ENCODE data around the gene PTPRB.

- TF ChIP-seq PAX5 (IDR thresholded peaks at IDR 0.05; ENCODE audit: insufficient read depth, low read length, severe bottlenecking), result no peak
- no peak for TF ChIP-seq POLR2A (IDR thresholded peaks at IDR 0.05; ENCODE audit: low read depth, low read length)
- no peak for TF ChIP-seq POLR2AphosphoS5 (IDR thresholded peaks at IDR 0.05; ENCODE audit: low read depth, low read length)
- no peak for TF ChIP-seq POU2F2 (IDR thresholded peaks at IDR 0.05; ENCODE audit: low read depth, low read length)
- TF ChIP-seq TAF1 (IDR thresholded peaks at IDR 0.05; ENCODE audit: low read depth, low read length), result no peak
Measured at GRCh38 chr12:70534466-70534865, 102.8 kb downstream of the PTPRB start.
